Large intestine (tissue), 3 donors: ENCODE measurements around the gene GLB1L. TPM values are rescaled to one million over a fixed set of nuclear protein-coding genes. Genes with fewer than 3 reads are reported as not detected.

ENCODE experiments used
- DNase-seq, 2 donors: peaks; one replicate each; pipeline versions ENCODE4 v3.0.0 to v3.0.0-alpha.2; 2013
- H3K27ac ChIP-seq: one replicate; pipeline ENCODE4 v1.5.1; 2013; ENCODE audit warnings: low read length
- H3K27me3 ChIP-seq: 2 replicates; pipeline ENCODE4 v1.6.1; 2013; ENCODE audit warnings: low read length; ENCODE audit not compliant: control insufficient read depth, insufficient read depth
- H3K36me3 ChIP-seq: 2 replicates; pipeline ENCODE4 v1.6.1; 2013; ENCODE audit warnings: low read length; ENCODE audit not compliant: control insufficient read depth, insufficient read depth
- H3K4me1 ChIP-seq: one replicate; pipeline ENCODE4 v1.6.1; 2013; ENCODE audit warnings: low read length; ENCODE audit not compliant: control insufficient read depth, insufficient read depth
- H3K4me3 ChIP-seq: one replicate; pipeline ENCODE4 v1.5.1; 2013; ENCODE audit warnings: low read length
- H3K9me3 ChIP-seq: one replicate; pipeline ENCODE4 v1.6.1; 2013; ENCODE audit warnings: mild to moderate bottlenecking, low read depth, low read length, moderate library complexity; ENCODE audit not compliant: control insufficient read depth
- WGBS: methylation state at CpG from one replicate; pipeline ENCODE4 v1.1.5; 2013; ENCODE audit warnings: low lambda C conversion rate; ENCODE audit not compliant: insufficient coverage; 5-methylcytosine and 5-hydroxymethylcytosine counted together
- polyA plus RNA-seq: library from polyadenylated mRNA; unstranded; fragments of 120-200 nt; gene quantifications from one replicate; pipeline ENCODE4 v1.2.1, GENCODE V29; 2013

The GLB1L gene
- polyA plus RNA-seq, 1 donor = 20.9 TPM

DNA sequence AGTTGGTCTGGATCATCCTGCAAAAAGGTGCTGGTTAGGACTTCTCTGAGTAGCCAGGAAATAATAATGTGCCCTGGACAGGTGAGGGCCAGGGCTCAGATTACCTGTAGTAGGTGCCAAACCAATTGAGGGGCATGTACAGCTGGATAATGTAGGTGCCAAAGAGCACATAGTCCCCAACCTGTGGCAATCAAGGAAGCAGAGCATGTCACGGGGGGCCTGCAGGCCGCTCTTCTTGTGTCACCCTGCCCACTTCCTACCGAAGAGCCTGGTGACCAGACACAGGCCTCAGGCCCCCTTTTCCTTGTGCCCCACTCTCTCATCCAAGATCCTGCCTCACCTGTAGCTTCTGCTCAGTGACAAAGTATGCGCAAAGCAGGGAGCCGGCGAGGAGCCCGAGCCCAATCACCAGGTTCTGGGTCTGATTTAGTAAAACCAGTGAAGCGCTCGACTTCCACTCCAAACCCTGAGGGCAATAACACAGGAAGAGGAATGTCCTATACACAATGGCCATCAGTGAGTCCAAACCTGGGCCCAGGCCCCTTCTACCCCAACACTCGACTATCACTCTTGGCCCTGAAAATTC is 31.7 kb downstream of the GLB1L start:
- Histone ChIP-seq H3K4me1 (peaks cover 3% of the 10 kb centered on the region), H3K27me3 (no peaks in the 10 kb centered on the region), H3K4me3 (no peak overlapping the region), H3K36me3 (peaks cover 68% of the 10 kb centered on the region), H3K27ac (no peak overlapping the region), H3K9me3 (no peaks in the 10 kb centered on the region)
- no peak for DNase-seq
- WGBS = 100% methylated on average over 3 of the region's 10 CpGs

DNA sequence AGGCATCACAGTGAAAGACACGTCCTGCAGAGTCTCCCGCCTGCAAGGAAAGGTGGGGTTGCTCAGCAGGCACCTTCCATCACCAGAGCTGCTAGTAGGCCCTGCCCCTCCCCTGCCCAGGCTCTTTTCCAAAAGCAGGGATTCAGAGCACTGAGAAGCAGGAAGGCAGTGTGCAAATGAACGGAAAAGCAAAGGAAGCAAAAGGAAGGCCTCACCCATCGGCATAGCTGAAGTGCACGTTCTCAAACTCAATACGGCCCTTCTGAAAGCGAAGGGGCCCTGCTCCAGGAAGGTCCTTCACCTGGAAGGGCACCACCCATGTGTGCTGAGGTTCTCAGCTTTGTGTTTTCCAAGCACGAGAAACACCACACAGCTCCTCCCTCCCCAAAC is 32.2 kb downstream of the GLB1L start:
- H3K4me3 ChIP-seq = no peak overlapping the region
- peaks cover 7% of the 10 kb centered on the region for H3K4me1 ChIP-seq
- WGBS = 100% methylated on average over 3 of the region's 8 CpGs
- no peaks in the 10 kb centered on the region for H3K9me3 ChIP-seq
- peaks cover 74% of the 10 kb centered on the region for H3K36me3 ChIP-seq
- no peak for DNase-seq
- H3K27me3 ChIP-seq = no peaks in the 10 kb centered on the region
- no peak overlapping the region for H3K27ac ChIP-seq

DNA sequence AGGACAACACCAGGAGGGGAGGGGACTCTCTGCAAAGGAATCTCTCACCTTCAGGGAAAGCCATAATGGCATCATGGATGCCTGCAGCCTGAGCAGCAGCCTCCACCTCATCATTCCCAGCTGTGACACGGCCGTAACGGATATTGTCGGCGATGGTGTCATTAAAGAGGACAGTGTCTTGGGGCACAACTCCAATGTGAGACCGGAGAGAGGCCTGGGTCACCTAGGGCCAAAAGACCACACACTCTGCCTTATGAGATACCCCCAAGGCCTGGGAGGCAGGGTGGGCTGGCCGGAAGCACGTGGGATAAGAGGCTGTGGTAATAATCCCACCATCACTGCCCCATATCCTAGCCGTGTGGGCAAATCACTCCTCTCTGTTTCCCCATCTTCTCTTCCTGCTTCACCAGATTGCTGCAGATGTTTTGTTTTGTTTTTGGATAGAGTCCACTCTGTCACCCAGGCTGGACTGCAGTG is 34.3 kb downstream of the GLB1L start:
- DNase-seq = no peak
- H3K27me3 ChIP-seq = no peaks in the 10 kb centered on the region
- H3K27ac ChIP-seq = no peak overlapping the region
- H3K4me1 ChIP-seq = peaks cover 17% of the 10 kb centered on the region
- peaks cover 75% of the 10 kb centered on the region for H3K36me3 ChIP-seq
- no peaks in the 10 kb centered on the region for H3K9me3 ChIP-seq
- WGBS = no CpG with 5 or more reads among the region's 9 CpGs
- no peak overlapping the region for H3K4me3 ChIP-seq

DNA sequence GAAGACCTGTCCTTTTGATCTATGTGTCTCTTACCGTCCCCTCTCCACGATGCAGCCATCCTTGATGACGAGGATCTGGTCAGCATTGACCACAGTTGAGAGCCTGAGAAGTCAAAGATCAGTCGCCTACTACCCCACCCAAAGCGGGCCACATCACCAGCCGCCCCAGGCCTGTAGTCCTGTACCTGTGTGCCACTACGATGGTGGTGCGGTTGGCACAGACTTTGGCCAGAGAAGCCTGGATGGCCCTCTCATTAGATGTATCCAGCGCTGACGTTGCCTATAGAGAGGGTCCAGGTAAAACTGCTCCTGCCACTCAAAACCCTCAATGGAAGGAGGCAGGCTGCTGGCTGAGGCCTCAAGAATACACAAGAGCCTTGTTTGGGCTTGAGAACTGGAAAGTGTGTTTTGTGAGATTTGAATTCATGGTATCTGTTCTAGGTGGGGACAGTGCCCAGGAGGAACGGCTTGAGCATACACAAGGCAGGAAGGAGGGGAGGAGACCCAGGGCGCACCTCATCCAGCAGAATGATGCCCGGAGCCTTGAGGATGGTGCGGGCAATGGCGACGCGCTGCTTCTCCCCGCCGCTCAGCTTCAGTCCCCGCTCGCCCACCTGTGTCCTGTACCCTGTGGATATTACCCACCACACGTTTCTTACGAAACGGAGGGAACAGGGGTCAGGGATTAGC is 34.9 kb downstream of the GLB1L start:
- H3K4me1 ChIP-seq = peaks cover 19% of the 10 kb centered on the region
- peaks cover 70% of the 10 kb centered on the region for H3K36me3 ChIP-seq
- H3K9me3 ChIP-seq = no peaks in the 10 kb centered on the region
- H3K27ac ChIP-seq = no peak overlapping the region
- WGBS = no CpG with 5 or more reads among the region's 24 CpGs
- no peaks in the 10 kb centered on the region for H3K27me3 ChIP-seq
- no peak for DNase-seq
- H3K4me3 ChIP-seq = no peak overlapping the region

DNA sequence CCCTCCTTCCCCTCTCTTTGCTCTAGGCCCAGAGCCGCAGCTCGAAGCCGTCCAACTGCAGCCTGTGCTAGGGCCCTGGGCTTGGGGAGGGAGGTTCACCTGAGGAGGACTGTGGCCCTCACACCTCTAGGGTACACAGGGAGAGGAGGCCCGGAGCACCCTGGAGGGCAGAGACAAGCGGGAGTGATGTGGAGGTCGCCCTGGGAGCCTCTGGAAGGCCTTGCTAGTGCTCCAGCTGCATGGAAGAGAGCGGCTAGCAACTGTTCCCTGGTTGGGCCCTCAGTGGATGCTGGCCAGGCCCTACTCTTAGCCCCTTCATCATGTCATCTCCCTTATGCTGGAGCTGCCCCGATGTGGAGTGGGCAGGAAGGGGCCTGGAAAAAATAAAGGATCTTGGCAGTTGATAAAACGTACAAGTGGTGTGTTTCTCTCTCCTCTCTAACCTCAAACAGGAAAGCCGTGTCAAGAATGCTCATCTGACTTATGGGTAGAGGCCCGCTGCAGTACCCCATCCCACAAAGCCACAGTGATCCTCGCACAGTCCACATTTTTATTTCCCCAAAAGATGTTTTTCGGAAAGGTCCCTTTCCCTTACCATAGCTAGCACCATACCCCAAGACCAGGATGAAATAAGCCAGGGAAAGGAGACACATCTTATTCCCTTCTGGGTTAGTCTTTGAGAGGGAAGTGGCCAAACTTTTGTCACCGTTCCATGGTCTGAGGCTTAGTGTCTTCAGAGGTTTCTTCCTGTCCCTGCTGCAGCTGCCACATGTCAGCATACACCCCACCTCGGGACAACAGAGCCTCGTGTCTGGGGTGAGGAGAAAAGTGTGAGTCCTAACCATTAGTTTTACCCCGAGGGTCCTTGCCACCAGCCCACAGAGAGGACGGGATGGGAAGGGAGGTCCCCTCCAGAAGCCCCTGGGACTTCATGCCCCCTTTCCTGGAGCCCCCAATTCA is 35.7 kb downstream of the GLB1L start:
- Histone ChIP-seq H3K36me3 (peaks cover 65% of the 10 kb centered on the region), H3K4me1 (peaks cover 19% of the 10 kb centered on the region), H3K9me3 (no peaks in the 10 kb centered on the region), H3K27ac (no peak overlapping the region), H3K4me3 (no peak overlapping the region), H3K27me3 (no peaks in the 10 kb centered on the region)
- DNase-seq = no peak
- 87% methylated on average over 3 of the region's 18 CpGs for WGBS

DNA sequence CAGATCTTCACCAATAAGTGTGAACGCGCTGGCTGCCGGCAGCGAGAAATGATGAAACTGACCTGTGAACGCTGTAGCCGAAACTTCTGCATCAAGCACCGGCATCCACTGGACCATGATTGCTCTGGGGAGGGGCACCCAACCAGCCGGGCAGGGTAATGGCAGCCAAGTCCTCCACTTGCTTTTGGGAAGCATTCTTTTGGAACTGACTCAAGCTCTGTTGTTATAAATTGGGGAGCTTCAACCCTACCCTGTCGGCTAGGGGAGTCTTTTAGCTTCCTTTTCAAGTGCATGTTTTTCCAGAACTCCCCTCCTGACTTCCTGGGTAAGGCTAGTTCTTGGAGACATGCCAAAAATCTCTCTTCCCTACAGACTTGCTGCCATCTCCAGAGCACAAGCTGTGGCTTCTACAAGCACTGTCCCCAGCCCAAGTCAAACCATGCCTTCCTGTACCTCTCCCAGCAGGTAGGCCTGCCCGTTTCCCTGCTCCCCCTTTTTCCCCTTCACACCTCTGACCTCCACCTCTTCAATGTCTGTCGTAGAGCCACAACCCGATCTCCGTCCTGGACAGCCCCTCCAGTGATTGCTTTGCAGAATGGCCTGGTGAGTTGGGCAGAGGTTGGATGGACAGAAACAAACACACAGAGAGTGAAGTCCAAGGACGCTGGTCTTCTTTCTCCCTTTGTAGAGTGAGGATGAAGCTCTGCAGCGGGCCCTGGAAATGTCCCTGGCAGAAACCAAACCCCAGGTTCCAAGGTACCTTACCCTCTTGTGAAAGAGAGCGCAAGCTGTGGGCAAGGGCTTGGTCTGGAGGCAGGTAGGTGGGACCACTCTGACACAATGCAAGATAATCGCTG is 37.1 kb downstream of the GLB1L start:
- WGBS = no CpG with 5 or more reads among the region's 17 CpGs
- H3K27ac ChIP-seq = no peak overlapping the region
- H3K4me3 ChIP-seq = no peak overlapping the region
- no peaks in the 10 kb centered on the region for H3K9me3 ChIP-seq
- peaks cover 19% of the 10 kb centered on the region for H3K4me1 ChIP-seq
- no peaks in the 10 kb centered on the region for H3K27me3 ChIP-seq
- no peak for DNase-seq
- H3K36me3 ChIP-seq = peaks cover 51% of the 10 kb centered on the region

DNA sequence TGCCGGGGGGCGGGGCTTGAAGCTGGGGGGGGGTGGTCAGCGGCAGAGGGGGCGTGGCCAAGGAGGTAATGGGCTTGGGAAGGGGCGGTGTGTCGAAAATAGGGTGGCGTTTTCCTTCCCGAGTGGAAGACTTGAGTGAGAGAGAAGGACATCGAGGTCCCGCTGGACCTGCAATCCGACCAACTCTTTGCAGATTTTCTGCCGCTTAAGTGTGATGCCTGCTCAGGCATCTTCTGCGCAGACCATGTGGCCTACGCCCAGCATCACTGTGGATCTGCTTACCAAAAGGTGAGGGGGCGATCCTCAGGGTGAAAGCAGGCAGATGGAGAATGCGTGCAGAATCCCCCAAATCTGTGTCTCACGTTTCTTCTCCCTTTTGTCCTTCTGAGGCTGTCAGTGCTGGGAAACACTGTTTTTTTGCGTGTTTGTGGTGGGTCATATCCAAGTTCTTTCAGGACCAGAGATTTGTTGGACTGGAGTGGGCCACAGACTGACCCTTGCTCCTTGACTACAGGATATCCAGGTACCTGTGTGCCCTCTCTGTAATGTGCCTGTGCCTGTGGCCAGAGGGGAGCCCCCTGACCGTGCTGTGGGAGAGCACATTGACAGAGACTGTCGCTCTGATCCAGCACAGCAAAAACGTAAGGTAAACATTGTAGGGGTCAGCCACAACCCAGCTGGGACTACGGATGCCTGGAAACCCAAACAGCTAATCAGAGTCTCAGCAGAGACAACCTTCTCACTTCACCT is 37.9 kb downstream of the GLB1L start:
- Histone ChIP-seq H3K27me3 (no peaks in the 10 kb centered on the region), H3K4me1 (peaks cover 19% of the 10 kb centered on the region)

DNA sequence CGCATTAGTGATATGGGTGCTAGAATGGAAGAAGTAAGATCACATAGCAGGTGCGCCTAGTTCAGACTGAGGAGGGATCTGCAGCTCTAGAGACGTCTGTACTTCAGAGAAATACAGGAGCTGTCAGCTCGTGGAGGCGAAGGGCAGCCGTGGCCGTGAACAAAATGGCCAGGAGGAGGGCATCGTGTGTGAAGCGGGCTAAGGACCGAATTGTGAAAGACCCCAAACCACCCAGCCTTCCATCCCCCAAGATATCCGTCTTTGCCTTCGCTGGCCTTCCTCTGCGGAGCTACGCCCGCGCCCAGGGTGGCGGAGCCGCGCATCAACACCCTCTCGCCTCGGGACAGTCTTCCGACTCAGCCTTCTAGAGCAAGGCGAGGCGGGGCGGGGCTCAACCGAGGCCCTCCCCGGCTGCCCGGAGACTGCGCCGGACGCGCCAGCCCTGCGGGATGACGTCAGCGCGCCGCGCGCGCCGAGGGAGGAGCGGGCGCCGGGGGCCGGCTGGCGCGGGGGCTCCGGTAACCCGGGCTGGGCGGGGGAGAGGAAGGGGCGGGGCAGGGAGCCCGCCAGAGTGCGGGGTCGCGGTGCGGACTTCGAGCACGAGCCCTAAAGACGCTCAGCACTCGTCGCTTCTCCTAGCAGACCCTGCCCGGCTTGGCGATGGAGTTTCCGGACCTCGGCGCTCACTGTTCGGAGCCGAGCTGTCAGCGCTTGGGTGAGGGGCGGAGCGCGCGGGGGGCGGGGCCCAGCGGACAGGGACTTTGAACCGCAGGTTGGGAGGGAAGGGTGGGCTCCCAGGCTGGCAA is 38.7 kb downstream of the GLB1L start, which contains the start of gene ZFAND2B:
TSS of gene ZFAND2B (plus strand) at position 455 of the 806 bp plus-strand sequence. CDS start at position 661, 206 bp downstream.
- Histone ChIP-seq H3K27ac (peak within 1 kb of the TSS; percentile 99), H3K27me3 (no peaks in the 10 kb centered on the region), H3K4me3 (peak within 1 kb of the TSS; percentile 87), H3K9me3 (no peaks in the 10 kb centered on the region), H3K4me1 (peaks cover 19% of the 10 kb centered on the region), H3K36me3 (peaks cover 40% of the 10 kb centered on the region)
- DNase-seq = peak; percentile 97
- 0% methylated on average over 3 of the region's 76 CpGs for WGBS

More for the DNA sequence above, 37.9 kb downstream of the GLB1L start:
- Histone ChIP-seq H3K36me3 (peaks cover 43% of the 10 kb centered on the region), H3K27ac (peak overlapping the region; percentile 98), H3K9me3 (no peaks in the 10 kb centered on the region), H3K4me3 (peak overlapping the region; percentile 87)
- no CpG with 5 or more reads among the region's 22 CpGs for WGBS
- DNase-seq = no peak

DNA sequence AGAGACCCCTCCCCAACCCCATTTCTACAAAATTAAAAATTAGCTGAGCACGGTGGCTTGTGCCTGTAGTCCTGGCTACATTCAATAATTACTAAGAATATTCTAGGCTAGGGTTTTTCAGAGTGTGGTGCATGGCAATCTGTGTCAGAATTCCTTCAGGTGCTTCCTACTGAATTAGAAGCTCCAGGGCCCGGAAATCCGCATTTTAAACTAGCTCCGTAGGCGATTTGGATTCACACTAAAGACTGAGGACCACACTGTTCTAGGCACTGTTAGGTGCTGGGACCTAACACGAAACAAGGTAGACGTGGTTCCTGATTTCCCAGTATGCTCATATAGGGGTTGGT is 39.3 kb downstream of the GLB1L start:
- H3K9me3 ChIP-seq = peaks cover 3% of the 10 kb centered on the region
- no CpG with 5 or more reads among the region's 7 CpGs for WGBS

More for the DNA sequence above, 39.3 kb downstream of the GLB1L start:
- H3K27me3 ChIP-seq = no peaks in the 10 kb centered on the region
- peak overlapping the region; percentile 99 for H3K27ac ChIP-seq
- H3K36me3 ChIP-seq = peaks cover 34% of the 10 kb centered on the region
- H3K4me1 ChIP-seq = peaks cover 19% of the 10 kb centered on the region
- H3K4me3 ChIP-seq = peak overlapping the region; percentile 87
- DNase-seq = no peak
